Measurements from ENCODE around the gene SCUBE1. TPM values are rescaled to one million over a fixed set of nuclear protein-coding genes. Genes with fewer than 3 reads are reported as not detected.
A peak's percentile ranks its signal among the peaks of the same experiment; 100 is the strongest.

SCUBE1 gene
- total and polyA plus RNA-seq, 2 of the 8 experiments (the other 6 are each of a cell fraction or from before 2014, with no cell fraction given), result 2.3 to 4.9 TPM

- no peak overlapping the region for H2AK5ac ChIP-seq (ENCODE audit: low read depth, low read length)
- H4K5ac ChIP-seq (ENCODE audit: insufficient read length, low read depth, low read length), result no peak overlapping the region
- H3K4ac ChIP-seq (replicated peaks; ENCODE audit: insufficient read length, low read depth, low read length), result no peak overlapping the region
- no peak overlapping the region for H4K91ac ChIP-seq (replicated peaks; ENCODE audit: insufficient read length, low read length)
- H3K79me1 ChIP-seq (ENCODE audit: low read depth, low read length), result no peaks in the 10 kb centered on the region
- no peak for DNase-seq (ENCODE audit: low read depth in 1 of 2, low spot score in 2 of 2)
- no peaks in the 10 kb centered on the region for H3K9me3 ChIP-seq (ENCODE audit: insufficient read depth in 2 of 2, low read depth in 1 of 2, low read length in 1 of 2)
- H4K20me1 ChIP-seq (replicated peaks in 1 of 2; ENCODE audit: control insufficient read depth in 1 of 2, insufficient read depth in 2 of 2, low read length in 2 of 2), result no peaks in the 10 kb centered on the region
- TF ChIP-seq SAP30 (IDR thresholded peaks at IDR 0.05; ENCODE audit: insufficient read depth, insufficient replicate concordance, low read length) (no peak), RBBP5 (IDR thresholded peaks at IDR 0.05; ENCODE audit: borderline replicate concordance, low read depth, low read length) (no peak), NANOG (IDR thresholded peaks at IDR 0.05; ENCODE audit: insufficient read depth, low read depth, low read length, poor library complexity, severe bottlenecking) (no peak), RFX5 (IDR thresholded peaks at IDR 0.05; ENCODE audit: borderline replicate concordance, low read depth, low read length) (no peak), TAF7 (optimal IDR thresholded peaks at IDR 0.05; ENCODE audit: borderline replicate concordance, low read depth, low read length) (no peak), SP1 (IDR thresholded peaks at IDR 0.05; ENCODE audit: low read depth, low read length) (no peak), CTBP2 (IDR thresholded peaks at IDR 0.05; ENCODE audit: borderline replicate concordance, insufficient read depth, insufficient read length, low read length) (no peak), PHF8 (conservative IDR thresholded peaks at IDR 0.05; ENCODE audit: low read depth, low read length) (no peak), YY1 (IDR thresholded peaks at IDR 0.05; ENCODE audit: low read depth, low read length) (no peak), POLR2AphosphoS5 (IDR thresholded peaks at IDR 0.05; ENCODE audit: low read depth, low read length) (no peak), BCL11A (IDR thresholded peaks at IDR 0.05; ENCODE audit: low read depth in 2 of 2, low read length in 2 of 2) (no peak)
- H3K4me2 ChIP-seq (ENCODE audit: insufficient read depth in 1 of 2, low read depth in 2 of 2, low read length in 2 of 2), result no peak overlapping the region
- H3K4me1 ChIP-seq (replicated peaks in 1 of 4; ENCODE audit: control insufficient read depth in 3 of 4, insufficient read depth in 4 of 4, low read length in 3 of 4), result peaks cover 0 to 2% (median under 1%) of the 10 kb centered on the region in 4 experiments; a peak in 2 of 7 replicates
- H4K8ac ChIP-seq (ENCODE audit: extremely low read depth, insufficient read depth, low read length), result peak overlapping the region; percentile 31; the same call in 1 of the 2 replicates
- no peak overlapping the region for H3K14ac ChIP-seq (ENCODE audit: insufficient read length)
- no peaks in the 10 kb centered on the region for H3K23me2 ChIP-seq (ENCODE audit: low read depth, low read length)
- H2BK12ac ChIP-seq (ENCODE audit: low read depth, low read length), result no peak overlapping the region
- H3K23ac ChIP-seq (ENCODE audit: insufficient read length), result no peak overlapping the region
- H3K36me3 ChIP-seq (ENCODE audit: control insufficient read depth in 2 of 4, insufficient read depth in 4 of 4, low read length in 3 of 4), result no peaks in the 10 kb centered on the region
- H3K18ac ChIP-seq (ENCODE audit: extremely low read depth, low read length), result no peak overlapping the region
- H3K79me2 ChIP-seq (ENCODE audit: control insufficient read depth in 1 of 2, insufficient read depth in 2 of 2, low read length in 2 of 2), result no peaks in the 10 kb centered on the region
- H2BK15ac ChIP-seq (ENCODE audit: low read length), result no peak overlapping the region
- H2BK20ac ChIP-seq (ENCODE audit: low read length), result no peak overlapping the region
- FAIRE-seq, result no peak
- 80% methylated on average over 10 of the region's 10 CpGs; no CpG with 5 or more reads in 1 of the 2 experiments for WGBS, 2 experiments (ENCODE audit: extremely low coverage in 1 of 2, insufficient coverage in 1 of 2, insufficient read length in 1 of 2, insufficient replicate concordance in 2 of 2, low coverage in 1 of 2, low lambda C conversion rate in 2 of 2, missing lambda C conversion rate in 1 of 2)
- H2AFZ ChIP-seq (ENCODE audit: low read length), result no peak overlapping the region
- H3K27me3 ChIP-seq (replicated peaks in 1 of 4; ENCODE audit: control insufficient read depth in 3 of 4, extremely low read depth in 1 of 4, insufficient read depth in 3 of 4, low read length in 3 of 4), result no peaks in the 10 kb centered on the region; a peak in 3 of 7 replicates
- no peak overlapping the region for H2BK5ac ChIP-seq (ENCODE audit: low read depth, low read length)
- ChIA-PET CTCF (ENCODE audit: partially characterized antibody) (interaction anchor here (0.6 to 13.0 kb wide), 6 partner anchors 14 to 1909 kb away, joined by 3 to 173 read pairs (median 4); no protein-coding TSS in a partner anchor), POLR2A (ENCODE audit: partially characterized antibody) (interaction anchor here (0.6 to 0.7 kb wide), 3 partner anchors 36 to 244 kb away, joined by 3 to 4 read pairs (median 3); no protein-coding TSS in a partner anchor)
- H3K27ac ChIP-seq (ENCODE audit: low read depth, low read length), result no peak overlapping the region
- H3K9ac ChIP-seq (replicated peaks in 1 of 4; ENCODE audit: extremely low read depth in 1 of 4, low read depth in 3 of 4, low read length in 3 of 4), result no peak overlapping the region
- no peak overlapping the region for H3K4me3 ChIP-seq (ENCODE audit: extremely low read depth in 1 of 4, insufficient read depth in 2 of 4, low read depth in 3 of 4, low read length in 4 of 4)
- no peak overlapping the region for H2BK120ac ChIP-seq (replicated peaks; ENCODE audit: low read depth, low read length)
- no peak overlapping the region for H3K56ac ChIP-seq (replicated peaks; ENCODE audit: insufficient read length, low read depth, low read length)
Measured at GRCh38 chr22:43257549-43257948, 85.6 kb downstream of the SCUBE1 start.
